Vagina (tissue), 2 donors: ENCODE results near the gene TRIM3.

ENCODE experiments used
- CTCF ChIP-seq, 3 experiments: fragments of 450-650 bp in 2 of 3; fragments of 200-600 bp in 1 of 3; sonication (generic) in 1 of 3; IDR thresholded peaks; one replicate each; pipeline ENCODE4 v1.5.1; 2017 to 2019; ENCODE audit warnings: antibody characterized with exemption in 3 of 3, mild to moderate bottlenecking in 2 of 3, moderate library complexity in 2 of 3
- POLR2A ChIP-seq, 2 donors: fragments of 450-650 bp; IDR thresholded peaks; one replicate each; pipeline ENCODE4 v1.6.1; 2017; ENCODE audit warnings: antibody characterized with exemption in 2 of 2, mild to moderate bottlenecking in 2 of 2, moderate library complexity in 2 of 2
- POLR2AphosphoS5 ChIP-seq, 2 donors: sonication (generic); formaldehyde crosslinking; IDR thresholded peaks; one replicate each; pipeline ENCODE4 v1.9.0; 2017; ENCODE audit warnings: antibody characterized with exemption in 2 of 2, mild to moderate bottlenecking in 2 of 2, low read depth in 1 of 2; ENCODE audit not compliant: insufficient read depth in 1 of 2

GRCh38 chr11:6481012-6481923, 7.5 kb upstream of the TRIM3 start, which contains the start of the genes ARFIP2 and TIMM10B:
- TF ChIP-seq CTCF (IDR thresholded peaks at IDR 0.05) (no peak), POLR2AphosphoS5 (IDR thresholded peaks at IDR 0.05; ENCODE audit: insufficient read depth in 1 of 2, low read depth in 1 of 2) (peak; percentile 98 to 99), POLR2A (IDR thresholded peaks at IDR 0.05) (peak; percentile 37 to 69)
